ENCODE measurements around the gene IPCEF1. TPM values are rescaled to one million over a fixed set of nuclear protein-coding genes. Genes with fewer than 3 reads are reported as not detected.

IPCEF1 gene
- total and polyA plus RNA-seq, 2 donors (not counting 1 experiment from before 2014, with no cell fraction given) = 0.03 to 0.33 TPM

DNA sequence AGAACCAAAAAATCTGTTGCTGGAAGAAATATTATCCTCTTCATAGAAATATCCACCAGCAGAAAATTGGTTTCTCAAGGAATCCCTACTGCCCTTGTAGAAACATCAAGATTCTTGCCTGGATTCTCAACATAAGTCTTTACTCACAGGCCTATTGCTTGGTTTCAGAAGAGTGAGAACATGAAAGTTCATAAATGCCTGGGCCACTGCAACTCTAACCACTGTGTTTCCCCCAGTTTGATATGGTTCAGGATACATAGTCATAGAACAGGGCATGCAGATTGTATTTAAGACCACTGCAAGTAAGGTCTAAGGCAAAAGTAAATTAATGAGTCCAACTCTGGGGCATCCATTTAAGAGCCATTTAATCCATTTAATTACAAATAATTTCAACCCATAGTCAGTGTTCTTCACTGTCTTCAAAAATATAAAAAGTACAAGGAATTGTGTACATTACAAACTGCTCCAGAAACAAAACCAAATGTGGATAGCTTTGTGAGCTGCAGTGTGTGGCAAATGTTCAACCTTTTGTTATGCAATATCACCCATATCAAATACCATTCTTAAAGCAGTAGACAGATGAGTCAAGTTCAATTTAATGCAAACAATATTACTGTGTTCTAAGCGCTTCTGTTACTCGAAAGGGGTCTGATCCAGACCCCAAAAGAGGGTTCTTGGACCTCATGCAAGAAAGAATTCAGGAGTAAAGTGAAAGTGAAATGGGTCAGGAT, 234.2 kb downstream of the IPCEF1 start:
- DNase-seq (ENCODE audit: low read depth in 2 of 2) = no peak
- Histone ChIP-seq H3K9ac (ENCODE audit: insufficient read depth, low read length) (no peak overlapping the region), H3K4me2 (ENCODE audit: extremely low read depth, insufficient read depth, low read length) (no peak overlapping the region), H3K27ac (ENCODE audit: insufficient read depth, low read length) (no peak overlapping the region), H3K79me2 (ENCODE audit: control insufficient read depth, insufficient read depth, low read length) (no peaks in the 10 kb centered on the region), H3K27me3 (ENCODE audit: control insufficient read depth, insufficient read depth, low read length) (no peaks in the 10 kb centered on the region), H3K36me3 (ENCODE audit: control insufficient read depth, insufficient read depth, low read length) (no peaks in the 10 kb centered on the region), H3K4me1 (ENCODE audit: control insufficient read depth, extremely low read depth, insufficient read depth, low read length) (no peaks in the 10 kb centered on the region), H3K4me3 (replicated peaks in 1 of 4; ENCODE audit: control extremely low read depth in 1 of 4, insufficient read depth in 1 of 4, low read depth in 3 of 4, low read length in 4 of 4) (no peak overlapping the region), H4K20me1 (ENCODE audit: control insufficient read depth, extremely low read depth, insufficient read depth, low read length) (no peaks in the 10 kb centered on the region), H2AFZ (ENCODE audit: low read length) (no peak overlapping the region), H3K9me3 (ENCODE audit: control insufficient read depth, insufficient read depth, low read depth, low read length) (no peaks in the 10 kb centered on the region)
- no peak for TF ChIP-seq EZH2 (IDR thresholded peaks at IDR 0.05; ENCODE audit: low read length, missing control alignments)
- TF ChIP-seq, protein P1, sequence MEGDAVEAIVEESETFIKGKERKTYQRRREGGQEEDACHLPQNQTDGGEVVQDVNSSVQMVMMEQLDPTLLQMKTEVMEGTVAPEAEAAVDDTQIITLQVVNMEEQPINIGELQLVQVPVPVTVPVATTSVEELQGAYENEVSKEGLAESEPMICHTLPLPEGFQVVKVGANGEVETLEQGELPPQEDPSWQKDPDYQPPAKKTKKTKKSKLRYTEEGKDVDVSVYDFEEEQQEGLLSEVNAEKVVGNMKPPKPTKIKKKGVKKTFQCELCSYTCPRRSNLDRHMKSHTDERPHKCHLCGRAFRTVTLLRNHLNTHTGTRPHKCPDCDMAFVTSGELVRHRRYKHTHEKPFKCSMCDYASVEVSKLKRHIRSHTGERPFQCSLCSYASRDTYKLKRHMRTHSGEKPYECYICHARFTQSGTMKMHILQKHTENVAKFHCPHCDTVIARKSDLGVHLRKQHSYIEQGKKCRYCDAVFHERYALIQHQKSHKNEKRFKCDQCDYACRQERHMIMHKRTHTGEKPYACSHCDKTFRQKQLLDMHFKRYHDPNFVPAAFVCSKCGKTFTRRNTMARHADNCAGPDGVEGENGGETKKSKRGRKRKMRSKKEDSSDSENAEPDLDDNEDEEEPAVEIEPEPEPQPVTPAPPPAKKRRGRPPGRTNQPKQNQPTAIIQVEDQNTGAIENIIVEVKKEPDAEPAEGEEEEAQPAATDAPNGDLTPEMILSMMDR (conservative IDR thresholded peaks at IDR 0.05 in 1 of 2, IDR thresholded peaks at IDR 0.05 in 1 of 2; ENCODE audit: low read depth in 1 of 2, low read length in 2 of 2) = no peak

DNA sequence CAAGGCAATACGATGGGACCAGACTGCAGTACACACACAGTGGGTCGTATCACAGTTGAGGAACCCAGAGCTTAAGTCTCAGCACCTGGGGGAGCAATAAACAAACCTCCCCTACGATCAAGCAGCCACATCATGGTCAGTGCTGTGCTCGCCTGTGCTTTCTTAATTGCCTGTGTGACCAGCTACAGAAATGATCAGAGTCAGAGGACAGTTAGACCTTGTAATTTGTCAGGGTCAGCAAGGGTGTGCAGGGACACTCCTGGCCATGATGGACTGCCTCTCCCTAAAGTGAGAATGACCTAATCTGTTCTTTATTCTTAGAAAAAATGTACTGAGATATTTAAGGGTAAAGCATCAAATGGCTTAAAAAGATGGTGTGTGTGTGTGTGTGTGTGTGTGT, 239.1 kb downstream of the IPCEF1 start:
- Histone ChIP-seq H3K4me1 (ENCODE audit: control insufficient read depth, extremely low read depth, insufficient read depth, low read length) (no peaks in the 10 kb centered on the region), H3K4me3 (replicated peaks in 1 of 4; ENCODE audit: control extremely low read depth in 1 of 4, insufficient read depth in 1 of 4, low read depth in 3 of 4, low read length in 4 of 4) (no peak overlapping the region), H3K4me2 (ENCODE audit: extremely low read depth, insufficient read depth, low read length) (no peak overlapping the region), H2AFZ (ENCODE audit: low read length) (no peak overlapping the region), H3K79me2 (ENCODE audit: control insufficient read depth, insufficient read depth, low read length) (no peaks in the 10 kb centered on the region), H3K27me3 (ENCODE audit: control insufficient read depth, insufficient read depth, low read length) (no peaks in the 10 kb centered on the region), H3K9ac (ENCODE audit: insufficient read depth, low read length) (no peak overlapping the region), H3K27ac (ENCODE audit: insufficient read depth, low read length) (no peak overlapping the region), H3K9me3 (ENCODE audit: control insufficient read depth, insufficient read depth, low read depth, low read length) (no peaks in the 10 kb centered on the region), H4K20me1 (ENCODE audit: control insufficient read depth, extremely low read depth, insufficient read depth, low read length) (no peaks in the 10 kb centered on the region), H3K36me3 (ENCODE audit: control insufficient read depth, insufficient read depth, low read length) (no peaks in the 10 kb centered on the region)
- TF ChIP-seq, protein P1 (conservative IDR thresholded peaks at IDR 0.05 in 1 of 2, IDR thresholded peaks at IDR 0.05 in 1 of 2; ENCODE audit: low read depth in 1 of 2, low read length in 2 of 2) = no peak
- no peak for DNase-seq (ENCODE audit: low read depth in 2 of 2)

DNA sequence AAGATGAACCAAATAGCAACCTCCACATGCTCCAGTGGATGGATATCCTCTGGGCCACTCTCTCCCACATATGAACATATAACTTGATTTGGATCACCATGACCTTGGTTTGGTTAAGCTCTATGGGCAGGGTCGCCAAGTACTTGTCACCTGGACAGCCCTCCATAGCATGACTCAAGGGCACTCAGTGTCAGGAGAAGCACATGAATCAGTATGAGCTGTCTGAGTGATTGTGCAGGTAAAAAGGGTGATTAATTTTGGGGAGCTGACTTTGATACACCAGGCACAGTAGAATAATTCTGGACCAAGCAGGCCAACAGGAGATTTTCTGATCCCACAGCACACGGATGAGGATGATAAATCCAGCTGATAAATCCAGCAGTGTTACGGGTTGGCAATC, 243.2 kb downstream of the IPCEF1 start:
- Histone ChIP-seq H4K20me1 (ENCODE audit: control insufficient read depth, extremely low read depth, insufficient read depth, low read length) (no peaks in the 10 kb centered on the region), H3K79me2 (ENCODE audit: control insufficient read depth, insufficient read depth, low read length) (no peaks in the 10 kb centered on the region), H3K9me3 (ENCODE audit: control insufficient read depth, insufficient read depth, low read depth, low read length) (no peaks in the 10 kb centered on the region), H3K4me3 (replicated peaks in 1 of 4; ENCODE audit: control extremely low read depth in 1 of 4, insufficient read depth in 1 of 4, low read depth in 3 of 4, low read length in 4 of 4) (no peak overlapping the region), H3K9ac (ENCODE audit: insufficient read depth, low read length) (no peak overlapping the region), H3K27me3 (ENCODE audit: control insufficient read depth, insufficient read depth, low read length) (no peaks in the 10 kb centered on the region), H3K4me1 (ENCODE audit: control insufficient read depth, extremely low read depth, insufficient read depth, low read length) (no peaks in the 10 kb centered on the region), H2AFZ (ENCODE audit: low read length) (no peak overlapping the region), H3K27ac (ENCODE audit: insufficient read depth, low read length) (no peak overlapping the region), H3K36me3 (ENCODE audit: control insufficient read depth, insufficient read depth, low read length) (no peaks in the 10 kb centered on the region), H3K4me2 (ENCODE audit: extremely low read depth, insufficient read depth, low read length) (no peak overlapping the region)
- DNase-seq (ENCODE audit: low read depth in 2 of 2) = no peak
- TF ChIP-seq EZH2 (IDR thresholded peaks at IDR 0.05; ENCODE audit: low read length, missing control alignments) = no peak
- TF ChIP-seq, protein P1 (conservative IDR thresholded peaks at IDR 0.05 in 1 of 2, IDR thresholded peaks at IDR 0.05 in 1 of 2; ENCODE audit: low read depth in 1 of 2, low read length in 2 of 2) = no peak

Data from fibroblast of lung (primary cell).